HG03108 (cell line): Measurements from ENCODE around the gene TLE6.
"Not testable (repeated sequence)": the region's sequence is repeated elsewhere in the genome, so short reads cannot be mapped to it uniquely, and the experiment has no call there.

Experiments used
- ATAC-seq: cut with Tn5 transposase; IDR thresholded peaks from one replicate; pipeline ENCODE4 v1.9.1; 2021; ENCODE audit warnings: moderate library complexity; ENCODE audit not compliant: unreplicated experiment

The TLE6 gene

DNA sequence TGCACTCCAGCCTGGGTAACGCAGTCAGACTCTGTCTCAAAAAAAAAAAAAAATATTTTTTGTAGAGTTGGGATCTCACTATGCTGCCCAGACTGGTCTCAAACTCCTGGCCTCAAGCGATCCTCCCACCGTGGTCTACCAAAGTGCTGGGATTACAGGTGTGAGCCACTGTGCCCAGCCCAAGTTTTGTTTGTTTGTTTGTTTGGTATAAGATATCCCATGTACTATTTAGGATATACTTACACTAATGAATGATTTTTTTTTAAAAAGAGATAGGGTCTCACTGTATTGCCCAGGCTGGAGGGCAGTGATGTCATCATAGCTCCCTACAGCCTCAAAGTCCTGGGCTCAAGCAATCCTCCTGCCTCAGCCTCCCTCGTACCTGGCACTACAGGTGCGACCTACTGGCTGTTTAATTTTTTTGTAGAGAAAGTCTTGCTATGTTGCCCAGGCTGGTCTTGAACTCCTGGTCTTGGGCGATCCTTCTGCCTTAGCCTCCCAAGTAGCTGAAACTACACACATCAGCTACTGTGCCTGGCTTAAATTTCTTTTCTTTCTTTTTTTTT lies 24.0 kb downstream of the TLE6 start:
- no peak for ATAC-seq

DNA sequence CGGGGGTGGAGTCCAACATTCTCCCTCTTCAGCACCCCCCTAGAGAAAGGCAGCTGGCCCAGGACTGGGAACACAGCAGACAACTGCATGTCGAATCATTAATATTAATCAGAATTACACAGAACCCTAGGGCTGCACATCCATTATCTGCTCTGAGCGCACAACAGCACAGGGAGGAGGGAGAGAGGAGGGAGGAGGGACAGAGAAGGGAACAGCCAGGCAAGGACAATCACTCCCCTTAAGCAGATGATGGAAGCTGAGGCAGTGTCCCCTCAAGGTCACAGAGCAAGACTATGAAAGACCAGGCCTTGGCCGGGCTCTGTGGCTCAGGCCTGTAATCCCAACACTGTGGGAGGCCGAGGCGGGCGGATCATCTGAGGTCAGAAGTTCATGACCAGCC lies 25.7 kb downstream of the TLE6 start:
- no peak for ATAC-seq

DNA sequence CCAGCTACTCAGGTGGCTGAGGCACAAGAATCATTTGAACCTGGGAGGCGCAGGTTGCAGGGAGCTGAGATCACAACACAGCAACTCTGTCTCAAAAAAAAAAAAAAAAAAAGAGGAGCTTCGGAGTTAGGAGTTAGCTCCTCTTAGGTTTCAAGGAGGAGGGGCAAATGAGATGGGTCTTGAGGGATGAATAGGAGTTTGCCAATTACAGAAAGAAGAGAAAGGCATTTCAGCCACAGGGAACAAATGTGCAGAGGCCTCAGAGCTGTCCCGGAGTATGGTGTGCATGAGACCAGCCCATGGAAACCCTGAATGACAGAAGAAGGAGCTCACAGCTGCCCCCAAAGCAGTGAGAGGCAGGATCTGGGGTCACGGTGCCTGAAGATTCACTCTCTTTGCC lies 27.2 kb downstream of the TLE6 start:
- ATAC-seq: no peak

DNA sequence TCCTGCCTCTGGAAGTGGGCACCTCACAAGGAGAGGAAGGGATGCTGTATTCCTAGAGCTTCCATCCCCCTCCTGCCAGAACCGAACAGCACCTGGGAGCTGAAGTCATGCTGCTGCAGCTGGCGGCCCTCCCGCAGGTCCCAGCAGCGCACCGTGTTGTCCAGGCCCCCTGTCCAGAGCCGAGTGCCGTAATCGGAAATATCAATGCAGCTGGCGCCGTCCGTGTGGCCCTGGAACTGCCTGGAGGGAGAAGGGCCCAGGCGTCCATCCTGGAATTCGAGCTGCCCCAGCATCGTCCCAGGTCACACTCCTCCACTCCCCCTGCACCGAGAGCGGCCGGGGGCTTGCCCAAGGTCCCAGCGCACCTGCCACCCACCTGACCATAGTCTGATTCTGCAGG lies 28.0 kb downstream of the TLE6 start:
- ATAC-seq: no peak

DNA sequence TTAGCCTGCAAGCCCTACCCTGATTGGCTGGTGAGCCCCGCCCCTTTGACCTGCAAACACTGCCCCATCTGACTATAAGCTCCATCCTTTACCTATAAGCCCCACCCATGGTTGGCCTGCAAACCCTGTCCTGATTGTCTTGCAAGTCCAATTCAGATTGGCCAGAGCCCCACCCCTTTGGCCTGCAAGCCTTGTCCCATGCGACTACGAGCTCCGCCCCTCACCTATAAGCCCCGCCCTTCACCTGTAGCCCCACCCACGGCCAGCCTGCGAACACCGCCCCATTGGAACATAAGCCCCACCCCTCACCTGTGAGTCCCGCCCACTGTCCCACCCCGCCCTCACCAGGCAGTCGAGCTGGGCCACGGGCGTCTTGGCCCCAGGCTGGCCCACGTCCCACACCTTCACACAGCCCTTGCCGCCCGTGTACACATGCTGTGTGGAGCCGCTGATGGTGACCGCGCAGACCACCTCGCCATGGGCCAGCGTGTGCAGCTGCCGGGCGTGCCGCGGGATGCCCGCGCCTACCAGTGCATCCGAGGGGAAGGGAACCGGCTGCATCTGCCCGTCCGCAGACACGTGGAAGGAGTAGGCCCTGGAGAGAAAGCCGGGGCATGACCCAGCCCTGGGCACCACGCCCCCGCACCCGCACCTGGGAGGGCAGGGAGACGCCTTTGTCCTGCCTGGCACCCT lies 28.9 kb downstream of the TLE6 start:
- no peak for ATAC-seq

DNA sequence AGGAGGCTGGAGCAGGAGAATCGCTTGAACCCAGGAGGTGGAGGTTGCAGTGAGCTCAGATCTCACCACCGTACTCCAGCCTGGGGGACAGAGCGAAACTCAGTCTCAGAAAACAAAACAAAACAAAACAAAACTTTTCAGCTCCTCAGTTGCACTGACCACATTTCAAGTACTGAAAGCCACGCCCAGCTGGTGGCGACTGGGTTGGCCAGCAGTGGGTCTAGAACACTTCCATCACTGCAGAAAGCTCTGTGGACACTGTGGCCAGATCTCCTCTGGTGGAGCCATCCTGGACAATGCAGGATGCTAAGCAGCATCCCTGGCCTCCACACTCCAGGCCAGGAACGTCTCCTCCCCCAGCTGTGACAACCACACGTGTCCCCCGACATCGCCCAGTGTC lies 30.6 kb downstream of the TLE6 start:
- ATAC-seq: no peak

DNA sequence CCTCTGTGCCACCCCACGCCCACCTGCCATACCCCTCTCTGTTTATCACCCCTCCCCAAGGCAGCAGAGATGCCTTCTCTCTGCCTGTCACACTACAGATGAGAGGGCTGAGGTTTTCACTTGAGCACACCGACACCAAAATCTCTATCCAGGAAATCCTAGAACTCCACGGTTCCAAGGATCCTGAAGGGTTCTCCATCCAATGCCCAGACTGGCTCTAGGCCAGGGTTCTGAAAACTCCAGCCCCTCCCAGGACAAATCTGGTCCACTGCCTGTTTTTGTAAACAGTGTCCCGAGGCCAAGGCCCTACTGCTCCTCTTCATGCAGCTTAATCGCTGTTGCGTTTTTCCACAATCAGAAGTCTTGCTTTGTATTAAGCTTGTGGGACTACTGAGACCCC lies 31.6 kb downstream of the TLE6 start:
- no peak for ATAC-seq

DNA sequence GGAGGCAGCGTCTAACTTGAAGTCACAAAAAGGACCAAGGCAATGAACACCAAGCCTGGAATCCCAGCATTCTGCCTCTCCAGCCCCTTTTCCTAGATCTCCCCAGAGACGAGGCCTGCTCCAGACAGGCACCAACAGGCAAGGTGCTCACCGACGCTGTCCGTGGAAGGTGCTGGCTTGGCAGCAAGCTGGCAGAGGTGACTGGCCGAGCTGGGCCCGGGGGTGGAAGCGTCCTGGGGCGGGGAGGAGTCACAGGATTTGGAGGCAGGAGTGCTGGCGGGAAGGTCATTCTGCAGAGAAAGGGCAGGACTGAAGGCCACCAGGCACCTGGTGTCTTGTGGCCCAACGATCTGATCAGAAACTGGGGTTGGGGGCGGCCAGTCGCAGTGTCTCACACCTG lies 33.5 kb downstream of the TLE6 start:
- no peak for ATAC-seq

DNA sequence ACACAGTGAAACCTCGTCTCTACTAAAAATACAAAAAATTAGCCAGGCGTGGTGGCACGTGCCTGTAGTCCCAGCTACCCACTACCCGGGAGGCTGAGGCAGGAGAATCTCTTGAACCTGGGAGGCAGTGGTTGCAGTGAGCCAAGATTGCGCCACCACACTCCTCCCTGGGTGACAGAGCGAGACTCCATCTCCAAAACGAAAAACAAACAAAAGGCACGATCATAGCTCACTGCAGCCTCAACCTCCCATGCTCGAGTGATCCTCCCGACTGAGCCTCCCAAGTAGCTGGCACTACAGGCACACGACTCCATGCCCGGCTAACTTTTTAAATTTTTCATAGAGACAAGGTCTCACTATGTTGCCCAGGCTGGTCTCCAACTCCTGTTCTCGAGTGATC lies 34.7 kb downstream of the TLE6 start:
- ATAC-seq: not testable (repeated sequence)

DNA sequence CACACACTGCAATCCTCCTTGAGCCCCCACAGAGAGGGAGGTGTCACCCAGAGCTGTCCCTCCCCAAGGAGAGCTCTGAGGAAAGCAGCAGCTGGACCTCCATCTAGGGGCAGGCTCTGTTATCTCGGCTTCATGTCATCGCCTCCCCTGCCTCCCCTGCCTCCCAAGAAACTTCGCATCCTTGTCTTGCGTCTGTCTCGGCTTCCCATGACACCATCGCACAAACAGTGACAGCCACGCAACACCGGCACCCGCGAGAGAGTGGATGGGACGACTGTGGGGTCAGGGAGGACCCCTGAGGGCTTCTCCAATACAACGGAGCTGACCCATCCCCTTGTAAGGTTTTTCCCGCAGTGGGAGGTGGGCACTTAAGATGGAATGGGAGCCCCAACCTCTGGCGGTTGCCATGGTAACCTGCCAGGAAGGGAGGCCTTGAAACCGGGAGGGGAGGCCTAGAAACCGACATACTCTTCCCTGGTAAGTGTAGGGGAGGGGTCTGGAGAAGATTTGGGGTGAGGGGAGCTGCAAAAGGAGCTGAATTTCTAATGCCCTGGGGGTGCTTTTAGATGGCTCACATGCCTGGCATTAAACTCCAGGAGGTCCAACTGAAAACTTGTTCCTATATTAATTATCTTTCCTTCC lies 35.4 kb downstream of the TLE6 start:
- ATAC-seq: no peak

DNA sequence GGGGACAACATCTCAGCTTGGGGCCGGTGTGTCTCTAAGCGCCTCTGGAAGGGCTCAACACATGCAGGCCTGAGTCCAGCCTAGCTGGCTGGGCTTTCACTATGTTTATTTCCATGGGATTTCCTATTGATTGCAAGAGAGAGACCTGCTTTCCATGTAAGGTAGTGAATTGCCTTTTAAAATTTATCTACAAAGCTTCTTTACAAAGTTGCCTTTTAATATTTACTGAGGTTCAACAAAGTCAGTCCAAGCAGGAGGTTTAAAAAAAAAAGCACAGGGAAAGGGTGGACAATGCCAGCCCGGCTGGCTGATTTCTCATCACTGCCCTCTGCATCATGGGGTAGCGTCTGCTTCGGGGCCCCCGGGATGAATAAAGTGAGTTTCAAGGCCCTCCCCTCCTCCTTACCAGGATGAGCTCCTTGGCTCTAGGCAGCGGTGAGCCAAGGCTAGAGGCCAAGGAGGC lies 35.9 kb downstream of the TLE6 start:
- no peak for ATAC-seq

DNA sequence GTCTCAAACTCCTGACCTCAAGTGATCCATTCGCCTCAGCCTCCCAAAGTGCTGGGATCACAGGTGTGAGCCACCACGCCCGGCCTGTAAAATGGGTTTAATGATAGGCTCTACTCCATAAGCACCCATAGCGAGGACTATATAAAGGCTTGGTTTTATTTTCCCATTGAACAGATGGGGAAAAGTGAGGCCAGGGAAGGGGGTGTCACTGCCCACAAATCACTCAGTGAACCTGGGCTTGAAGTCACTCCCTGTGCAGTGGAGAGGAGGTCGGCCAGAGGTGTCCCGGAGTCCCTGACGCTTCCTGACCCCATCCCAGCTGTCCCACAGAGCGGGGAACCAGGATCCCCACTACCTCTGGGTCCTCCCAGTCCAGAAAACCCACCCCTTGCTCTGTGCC lies 36.8 kb downstream of the TLE6 start:
- no peak for ATAC-seq

DNA sequence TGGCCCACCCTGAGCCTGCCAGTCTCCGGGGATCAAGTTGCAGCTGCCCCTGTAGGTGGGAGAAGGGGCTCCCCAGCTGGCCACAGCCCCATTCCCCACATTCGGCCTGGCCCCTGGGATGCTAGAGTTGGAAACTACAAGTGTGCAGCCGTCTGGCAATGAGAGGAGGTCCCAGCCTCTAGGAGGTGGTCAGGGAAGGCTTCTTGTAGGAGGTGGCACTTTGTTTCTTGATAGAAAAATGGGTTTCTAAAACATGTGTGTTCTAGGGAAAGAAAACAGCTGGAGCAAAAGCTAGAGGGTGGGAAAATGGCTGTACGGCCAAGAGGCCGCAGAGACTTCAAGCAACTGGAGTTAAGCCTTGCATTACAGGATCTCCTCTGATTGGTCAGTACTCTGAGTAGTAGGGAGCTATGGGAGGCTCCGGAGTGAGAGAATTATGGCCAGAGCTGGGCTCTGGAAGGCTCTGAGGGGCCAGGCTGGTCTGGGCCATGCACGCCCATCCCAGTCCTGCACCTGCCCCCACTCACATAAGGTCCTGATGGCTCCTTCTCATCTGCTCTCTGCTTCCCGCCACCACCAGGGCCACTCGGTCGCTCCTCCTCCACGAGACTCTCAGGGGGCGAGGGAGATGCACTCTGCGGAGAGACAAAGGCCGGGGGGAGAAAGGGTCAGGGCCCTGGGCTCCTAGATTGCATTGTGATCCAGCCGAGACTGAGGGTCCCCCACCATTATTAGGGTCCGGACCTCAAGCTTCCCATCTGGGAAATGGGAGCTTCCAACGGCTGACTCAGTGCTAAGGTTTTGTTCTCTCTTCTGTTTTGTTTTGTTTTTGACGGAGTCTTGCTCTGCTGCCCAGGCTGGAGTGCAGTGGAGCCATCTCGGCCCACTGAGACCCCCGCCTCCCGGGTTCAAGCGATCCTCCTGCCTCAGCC lies 38.0 kb downstream of the TLE6 start:
- ATAC-seq: no peak

DNA sequence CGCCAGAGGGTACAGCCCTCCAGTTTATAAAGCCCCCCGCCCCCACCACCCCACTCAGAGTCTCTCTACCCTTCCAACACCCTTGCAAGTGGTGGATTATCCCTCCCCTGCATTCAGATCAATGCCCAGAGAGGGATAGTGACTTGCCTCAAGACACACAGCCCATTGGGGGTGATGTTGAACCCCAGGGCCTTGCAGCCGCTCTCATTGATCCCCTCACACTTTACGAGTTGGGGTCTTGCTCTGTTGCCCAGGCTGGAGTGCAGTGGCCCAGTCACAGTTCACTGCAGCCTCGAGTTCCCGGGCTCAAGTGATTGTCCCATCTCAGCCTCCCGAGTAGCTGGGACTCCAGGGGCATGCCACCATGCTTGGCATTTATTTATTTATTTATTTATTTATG lies 40.6 kb downstream of the TLE6 start:
- no peak for ATAC-seq

DNA sequence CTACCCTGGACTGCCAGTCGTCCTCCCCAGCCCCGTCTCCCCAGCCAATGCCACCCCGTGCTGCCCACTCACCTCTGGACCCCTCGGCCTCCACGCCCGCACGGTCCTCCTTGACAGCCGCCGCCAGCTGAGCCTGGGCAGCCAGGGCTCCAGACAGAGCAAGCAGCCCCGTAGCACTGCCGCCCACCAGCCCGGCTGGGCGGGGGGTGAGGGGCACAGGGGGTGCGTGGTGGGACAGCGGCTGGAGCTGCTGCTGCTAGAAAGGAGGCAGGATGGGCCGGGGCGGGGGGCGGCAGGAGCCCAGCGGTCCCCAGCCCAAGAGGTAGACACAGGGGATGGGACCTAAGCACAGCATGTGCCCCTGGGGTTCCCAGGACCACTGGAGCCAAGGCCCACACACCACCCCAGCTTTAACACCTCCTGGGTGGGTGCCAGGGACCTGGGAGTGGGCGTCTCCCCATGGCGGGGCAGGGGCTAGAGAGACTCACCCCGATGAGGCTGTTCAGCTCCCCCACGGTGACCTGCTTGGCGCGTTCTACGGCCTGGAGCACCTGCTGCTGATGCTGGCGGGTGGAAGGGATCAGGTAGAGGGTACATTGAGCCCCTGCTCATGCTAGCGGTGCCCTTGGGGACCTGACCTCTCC lies 42.0 kb downstream of the TLE6 start:
- no peak for ATAC-seq

DNA sequence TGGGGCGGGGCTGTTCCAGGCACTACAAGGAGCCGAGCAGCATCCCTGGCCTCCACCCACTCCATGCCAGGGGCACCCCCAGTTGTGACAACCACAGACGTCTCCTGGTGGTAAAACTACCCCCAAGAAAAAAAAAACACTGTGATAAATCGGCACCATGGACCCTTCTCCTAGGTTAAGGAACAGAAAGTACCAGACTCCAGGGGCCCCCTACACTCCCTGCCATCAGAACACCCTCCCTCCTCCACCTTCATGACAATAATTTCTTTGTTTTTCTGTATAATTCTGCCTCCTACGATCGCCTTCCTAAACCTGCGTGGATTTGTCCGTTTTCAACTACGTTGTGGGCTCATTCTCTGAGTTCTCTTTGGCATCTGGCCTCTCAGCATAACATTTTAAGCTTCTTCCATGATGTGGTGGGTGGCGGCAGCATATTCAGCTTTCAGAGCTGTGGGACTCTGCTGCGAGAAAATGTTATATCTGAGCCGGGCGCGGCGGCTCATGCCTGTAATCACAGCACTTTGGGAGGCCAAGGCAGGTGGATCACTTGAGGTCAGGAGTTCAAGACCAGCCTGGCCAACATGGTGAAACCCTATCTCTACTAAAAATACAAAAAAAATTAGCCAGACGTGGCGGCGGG lies 43.1 kb downstream of the TLE6 start:
- ATAC-seq: no peak

DNA sequence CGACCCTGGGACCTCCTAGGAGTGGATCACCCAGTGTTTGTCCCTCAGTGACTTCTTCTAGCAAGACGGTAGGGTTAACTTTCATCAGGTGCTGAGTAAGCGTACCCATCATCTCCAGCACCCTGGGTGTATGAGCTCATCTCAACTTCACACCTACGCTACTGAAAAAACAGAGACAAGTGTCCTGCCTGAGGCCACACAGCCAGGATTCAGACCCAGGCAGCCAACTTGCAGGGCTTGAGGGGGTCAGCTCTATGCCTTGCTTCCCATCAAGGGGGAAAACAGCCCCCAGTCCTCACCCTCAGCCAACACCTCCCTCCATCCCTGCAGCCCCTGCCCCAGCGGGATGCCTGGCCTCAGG lies 47.1 kb downstream of the TLE6 start:
- no peak for ATAC-seq

DNA sequence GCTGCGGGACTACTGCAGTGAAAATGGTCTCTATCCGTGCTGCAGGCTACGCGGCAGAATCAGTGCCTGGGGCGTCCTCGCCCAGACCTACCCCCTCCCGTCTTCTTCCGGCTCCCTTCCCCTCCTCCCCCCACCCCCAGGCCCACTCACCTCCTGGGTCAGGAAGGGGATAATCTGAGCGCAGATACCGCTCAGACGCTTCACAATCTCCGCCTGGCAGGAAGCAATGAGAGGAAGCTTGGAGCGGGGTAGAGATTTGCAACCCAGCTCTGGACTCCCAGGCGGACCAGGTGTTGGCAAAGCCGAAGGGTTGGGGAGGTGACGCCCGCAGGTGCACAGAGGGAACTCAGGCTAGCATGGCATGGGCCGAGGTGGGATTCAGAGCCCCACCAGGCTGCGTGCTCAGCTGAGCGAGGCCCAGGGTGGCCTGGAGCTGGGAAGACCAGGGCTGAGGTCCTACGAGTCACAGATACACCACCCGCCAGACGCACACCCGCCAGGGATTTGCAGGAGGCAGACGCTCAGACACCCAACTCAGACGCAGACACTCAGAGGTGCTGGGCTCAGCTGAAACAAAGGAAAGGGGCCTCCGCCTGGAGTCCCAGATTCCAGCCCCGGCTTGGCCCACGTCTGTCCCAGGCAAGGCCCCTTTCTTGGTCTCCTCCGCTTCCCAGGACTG lies 47.6 kb downstream of the TLE6 start:
- no peak for ATAC-seq

DNA sequence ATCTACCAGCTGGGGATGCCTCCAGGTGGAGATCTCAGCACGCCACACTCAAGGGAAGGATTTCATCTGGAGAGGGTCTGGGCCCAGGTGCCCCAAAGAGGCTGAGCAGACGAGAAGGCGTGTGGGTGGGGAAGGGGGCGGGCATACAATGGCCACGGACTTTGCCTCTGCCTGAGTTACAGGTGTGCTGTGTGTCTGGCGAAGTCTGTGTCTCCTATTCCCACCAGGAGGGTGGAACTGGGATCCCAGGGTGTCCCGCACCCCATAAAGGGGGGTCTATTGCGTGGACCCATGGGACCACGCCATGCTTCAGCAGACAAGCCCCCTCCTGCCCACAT lies 48.2 kb downstream of the TLE6 start:
- no peak for ATAC-seq

DNA sequence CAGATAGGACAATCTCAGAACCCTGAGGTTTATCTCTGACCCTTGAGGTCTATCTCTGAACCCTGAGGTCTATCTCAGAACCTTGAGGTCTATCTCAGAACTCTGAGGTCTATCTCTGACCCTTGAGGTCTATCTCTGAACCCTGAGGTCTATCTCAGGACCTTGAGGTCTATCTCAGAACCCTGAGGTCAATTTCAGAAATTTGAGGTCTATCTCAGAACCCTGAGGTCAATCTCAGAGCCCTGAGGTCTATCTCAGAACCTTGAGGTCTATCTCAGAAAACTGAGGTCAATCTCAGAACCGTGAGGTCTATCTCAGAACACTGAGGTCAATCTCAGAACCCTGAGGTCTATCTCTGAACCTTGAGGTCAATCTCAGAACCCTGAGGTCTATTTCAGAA lies 49.4 kb downstream of the TLE6 start:
- no peak for ATAC-seq
